Kidney (tissue), 14 donors: ENCODE results near the gene NTRK3. TPM values are rescaled to one million over a fixed set of nuclear protein-coding genes. Genes with fewer than 3 reads are reported as not detected.

ENCODE experiments used
- DNase-seq, 5 donors: peaks; one replicate each; pipeline ENCODE4 v3.0.0-alpha.2; 2013 to 2020
- FAIRE-seq: peaks from 2 replicates; lab custom pipeline; 2012; peaks lifted over from hg19 to GRCh38; lab: Jason Lieb, UNC
- H3K27ac ChIP-seq, 2 donors: one replicate each; pipeline ENCODE4 v1.7.0; 2013; ENCODE audit warnings: low read depth in 2 of 2, low read length in 2 of 2, inconsistent platforms in 1 of 2
- H3K27me3 ChIP-seq: one replicate; pipeline ENCODE4 v1.7.1; 2013; ENCODE audit warnings: low read length, inconsistent platforms; ENCODE audit not compliant: control insufficient read depth, insufficient read depth
- H3K36me3 ChIP-seq, 3 donors: one replicate each; pipeline versions ENCODE4 v1.7.0 to v1.7.1; 2013; ENCODE audit warnings: low read length in 3 of 3, control low read depth in 1 of 3, inconsistent platforms in 1 of 3; ENCODE audit not compliant: insufficient read depth in 3 of 3, control insufficient read depth in 2 of 3
- H3K4me1 ChIP-seq, 3 donors: one replicate each; pipeline versions ENCODE4 v1.7.0 to v1.7.1; 2013; ENCODE audit warnings: low read length in 3 of 3, inconsistent platforms in 1 of 3, low read depth in 1 of 3; ENCODE audit not compliant: control insufficient read depth in 2 of 3, insufficient read depth in 2 of 3
- H3K4me3 ChIP-seq, 3 donors: one replicate each; pipeline versions ENCODE4 v1.7.0 to v1.8.1; 2013; ENCODE audit warnings: low read length in 3 of 3, control low read depth in 1 of 3, inconsistent platforms in 1 of 3
- H3K9ac ChIP-seq, 3 donors: one replicate each; pipeline versions ENCODE4 v1.7.0 to v1.7.1; 2013; ENCODE audit warnings: low read length in 3 of 3, control low read depth in 1 of 3, inconsistent platforms in 1 of 3
- H3K9me3 ChIP-seq, 3 donors: one replicate each; pipeline versions ENCODE4 v1.7.0 to v1.7.1; 2013; ENCODE audit warnings: low read length in 3 of 3, control low read depth in 1 of 3, inconsistent platforms in 1 of 3; ENCODE audit not compliant: control insufficient read depth in 2 of 3, insufficient read depth in 1 of 3
- CTCF ChIP-seq: IDR thresholded peaks from 3 replicates; pipeline ENCODE4 v1.5.1; 2012; ENCODE audit warnings: mild to moderate bottlenecking, moderate library complexity, borderline replicate concordance; ENCODE audit not compliant: insufficient read depth; ENCODE audit errors: extremely low read depth
- intact Hi-C: fragments of 100-400 bp; cut with DNase I; formaldehyde crosslinking; loops from one replicate; pipeline ENCODE4 v1.11.1; 2022
- polyA plus RNA-seq: library from polyadenylated mRNA; stranded (reverse); fragments of 350-450 nt; fragmentation: Illumina TruSeq; extraction: RNeasy Lipid Tissue Mini Kit (QIAGEN cat#74804); gene quantifications from one replicate; pipeline ENCODE4 v1.2.3, GENCODE V29; 2014; ENCODE audit warnings: low read depth, low replicate concordance; ENCODE audit not compliant: insufficient read depth
- total RNA-seq: library from RNA; stranded (reverse); fragmentation: NEBNext Ultra II Directional; extraction: Animal tissue kit (Norgen Biotek cat#: 25700); gene quantifications from one replicate; pipeline ENCODE4 v1.2.1, GENCODE V29; 2021
- donor health status: control.
- donor health status: control.
- donor health status: control.
- donor health status: control.
- donor health status: control.
- donor health status: DM: yes; HTN: yes; CAD: no.
- donor health status: Normal renal cell carcinoma (clear cell type).

NTRK3 gene
- total and polyA plus RNA-seq, 2 donors from 2014 or later = 8.9 to 25.5 TPM

- no peaks in the 10 kb centered on the region for H3K4me1 ChIP-seq
- no peaks in the 10 kb centered on the region for H3K27me3 ChIP-seq
- no peaks in the 10 kb centered on the region for H3K36me3 ChIP-seq
- H3K4me3 ChIP-seq = no peak overlapping the region
- no peaks in the 10 kb centered on the region for H3K9me3 ChIP-seq
- no peak for DNase-seq
- H3K9ac ChIP-seq = no peak overlapping the region
- no peak for FAIRE-seq
- no peak for TF ChIP-seq CTCF
- H3K27ac ChIP-seq = no peak overlapping the region
- intact Hi-C loops = no loop called here
These were observed 20.4 kb upstream of the NTRK3 start for GRCh38 chr15:88276821-88277410.

GRCh38 chr15:88275804-88276203 lies 19.3 kb upstream of the NTRK3 start:
- Histone ChIP-seq H3K9ac (no peak overlapping the region), H3K4me1 (no peaks in the 10 kb centered on the region), H3K36me3 (no peaks in the 10 kb centered on the region), H3K9me3 (no peaks in the 10 kb centered on the region), H3K4me3 (no peak overlapping the region), H3K27ac (no peak overlapping the region), H3K27me3 (no peaks in the 10 kb centered on the region)
- TF ChIP-seq CTCF = no peak
- intact Hi-C loops = no loop called here
- FAIRE-seq (no peak), DNase-seq (no peak)

- Histone ChIP-seq H3K4me3 (no peak overlapping the region), H3K4me1 (no peaks in the 10 kb centered on the region), H3K9me3 (no peaks in the 10 kb centered on the region), H3K36me3 (no peaks in the 10 kb centered on the region), H3K9ac (no peak overlapping the region), H3K27me3 (no peaks in the 10 kb centered on the region), H3K27ac (no peak overlapping the region)
- DNase-seq = peak in 4 of 5 donors; percentile 73 to 79 (median 76)
- TF ChIP-seq CTCF = peak; percentile 79
- no peak for FAIRE-seq
- intact Hi-C loops = no loop called here
These were observed 18.3 kb upstream of the NTRK3 start for GRCh38 chr15:88274553-88275460.
